Prostate gland (tissue), 2 donors: ENCODE measurements around the gene TRIO. TPM values are rescaled to one million over a fixed set of nuclear protein-coding genes. Genes with fewer than 3 reads are reported as not detected.

Source experiments
- DNase-seq: peaks from one replicate; pipeline ENCODE4 v3.0.0-alpha.2; 2019; ENCODE audit warnings: low spot score
- H3K27ac ChIP-seq, 2 donors: fragments of 200-600 bp; sonication (generic); 2 replicates each; pipeline ENCODE4 v1.5.1; 2017 to 2019
- H3K27me3 ChIP-seq: fragments of 200-600 bp; sonication (generic); replicated peaks from 2 replicates; pipeline ENCODE4 v1.5.1; 2019; ENCODE audit not compliant: insufficient read depth
- H3K36me3 ChIP-seq, 2 donors: fragments of 200-600 bp; sonication (generic); 1 replicate in 1 of 2; 2 replicates in 1 of 2; pipeline versions ENCODE4 v1.5.1 to v1.8.1; 2017 to 2019
- H3K4me1 ChIP-seq: fragments of 200-600 bp; sonication (generic); replicated peaks from 2 replicates; pipeline ENCODE4 v1.5.1; 2019
- H3K4me3 ChIP-seq, 2 donors: fragments of 200-600 bp; sonication (generic); 2 replicates each; pipeline ENCODE4 v1.5.1; 2017 to 2019
- H3K9me3 ChIP-seq: fragments of 200-600 bp; sonication (generic); 2 replicates; pipeline ENCODE4 v1.5.1; 2017
- CTCF ChIP-seq, 4 experiments: fragments of 200-600 bp in 2 of 4; fragments of 450-650 bp in 2 of 4; sonication (generic) in 2 of 4; IDR thresholded peaks; 1 replicate in 3 of 4; 2 replicates in 1 of 4; pipeline ENCODE4 v1.5.1; 2016 to 2019; ENCODE audit warnings: antibody characterized with exemption in 4 of 4, mild to moderate bottlenecking in 2 of 4, moderate library complexity in 2 of 4
- POLR2A ChIP-seq: fragments of 450-650 bp; IDR thresholded peaks from one replicate; pipeline ENCODE4 v1.6.1; 2016; ENCODE audit warnings: antibody characterized with exemption, mild to moderate bottlenecking
- POLR2AphosphoS5 ChIP-seq: sonication (generic); formaldehyde crosslinking; IDR thresholded peaks from one replicate; pipeline ENCODE4 v1.6.1; 2017; ENCODE audit warnings: antibody characterized with exemption
- WGBS: methylation state at CpG from one replicate; pipeline ENCODE4 v1.1.5; 2018; 5-methylcytosine and 5-hydroxymethylcytosine counted together
- intact Hi-C: fragments of 100-400 bp; cut with DNase I; formaldehyde crosslinking; loops from one replicate; pipeline ENCODE4 v1.14.2; 2022
- total RNA-seq, 2 donors: library from RNA; depleted of rRNA; stranded (reverse); fragments of >200 nt; gene quantifications; one replicate each; pipeline ENCODE4 v1.1.0, GENCODE V29; 2016

Gene TRIO
- total RNA-seq, 2 donors from 2014 or later = 90.3 to 197 TPM

- Histone ChIP-seq H3K9me3 (no peaks in the 10 kb centered on the region), H3K36me3 (no peaks in the 10 kb centered on the region), H3K4me3 (no peak overlapping the region), H3K4me1 (no peaks in the 10 kb centered on the region), H3K27me3 (no peaks in the 10 kb centered on the region), H3K27ac (no peak overlapping the region)
- no peak for DNase-seq
- no peak for TF ChIP-seq CTCF (IDR thresholded peaks at IDR 0.05)
- intact Hi-C loops = no loop called here
- WGBS = 83% methylated on average over 2 of the region's 2 CpGs
These were observed 187.1 kb downstream of the TRIO start for GRCh38 chr5:14330291-14330690.

GRCh38 chr5:14330729-14331385 lies 187.7 kb downstream of the TRIO start:
- intact Hi-C loops = no loop called here
- TF ChIP-seq CTCF (IDR thresholded peaks at IDR 0.05) (no peak), POLR2A (no peak), POLR2AphosphoS5 (no peak)
- H3K27ac ChIP-seq = no peak overlapping the region
- no peaks in the 10 kb centered on the region for H3K36me3 ChIP-seq
- 68% methylated on average over 14 of the region's 14 CpGs for WGBS
- no peaks in the 10 kb centered on the region for H3K9me3 ChIP-seq
- no peak overlapping the region for H3K4me3 ChIP-seq
- H3K27me3 ChIP-seq = no peaks in the 10 kb centered on the region
- no peaks in the 10 kb centered on the region for H3K4me1 ChIP-seq
- no peak for DNase-seq

- TF ChIP-seq CTCF (IDR thresholded peaks at IDR 0.05) (no peak), POLR2A (no peak), POLR2AphosphoS5 (no peak)
- H3K4me3 ChIP-seq = no peak overlapping the region
- H3K27me3 ChIP-seq = no peaks in the 10 kb centered on the region
- no peaks in the 10 kb centered on the region for H3K9me3 ChIP-seq
- no peak overlapping the region for H3K27ac ChIP-seq
- WGBS = 76% methylated on average over 4 of the region's 4 CpGs
- intact Hi-C loops = no loop called here
- no peaks in the 10 kb centered on the region for H3K4me1 ChIP-seq
- no peak for DNase-seq
- H3K36me3 ChIP-seq = no peaks in the 10 kb centered on the region
These were observed 188.2 kb downstream of the TRIO start for GRCh38 chr5:14331386-14331781.

- no peak for DNase-seq
- Histone ChIP-seq H3K36me3 (no peaks in the 10 kb centered on the region), H3K9me3 (no peaks in the 10 kb centered on the region), H3K4me3 (no peak overlapping the region), H3K27ac (no peak overlapping the region), H3K27me3 (no peaks in the 10 kb centered on the region), H3K4me1 (no peaks in the 10 kb centered on the region)
- 89% methylated on average over 6 of the region's 6 CpGs for WGBS
- intact Hi-C loops = no loop called here
- no peak for TF ChIP-seq POLR2A
- no peak for TF ChIP-seq POLR2AphosphoS5
- TF ChIP-seq CTCF (IDR thresholded peaks at IDR 0.05) = no peak
These were observed 189.0 kb downstream of the TRIO start for GRCh38 chr5:14332038-14332631.

GRCh38 chr5:14332746-14333145 lies 189.6 kb downstream of the TRIO start:
- no peaks in the 10 kb centered on the region for H3K27me3 ChIP-seq
- H3K4me3 ChIP-seq = no peak overlapping the region
- intact Hi-C loops = no loop called here
- no peaks in the 10 kb centered on the region for H3K4me1 ChIP-seq
- H3K9me3 ChIP-seq = no peaks in the 10 kb centered on the region
- TF ChIP-seq POLR2A (no peak), CTCF (IDR thresholded peaks at IDR 0.05) (no peak), POLR2AphosphoS5 (no peak)
- no peaks in the 10 kb centered on the region for H3K36me3 ChIP-seq
- WGBS = 61% methylated on average over 10 of the region's 10 CpGs
- no peak overlapping the region for H3K27ac ChIP-seq
- no peak for DNase-seq
